Hepatocyte (in vitro differentiated cells): Measurements from ENCODE around the gene LHFPL2. TPM values are rescaled to one million over a fixed set of nuclear protein-coding genes. Genes with fewer than 3 reads are reported as not detected.

ENCODE experiments used
- DNase-seq: peaks from one replicate; pipeline ENCODE4 v3.0.0-alpha.2; 2016; ENCODE audit warnings: low spot score
- H2AFZ ChIP-seq: fragments of 200-600 bp; sonication (generic); 2 replicates; pipeline ENCODE4 v1.6.0; 2016; ENCODE audit warnings: antibody characterized with exemption, mild to moderate bottlenecking
- H3K27ac ChIP-seq: fragments of 200-600 bp; sonication (generic); 2 replicates; pipeline ENCODE4 v1.5.1; 2016; ENCODE audit warnings: mild to moderate bottlenecking
- H3K27me3 ChIP-seq: fragments of 200-600 bp; sonication (generic); 2 replicates; pipeline ENCODE4 v1.6.1; 2016
- H3K36me3 ChIP-seq: fragments of 200-600 bp; sonication (generic); replicated peaks from 2 replicates; pipeline ENCODE4 v1.5.1; 2016; ENCODE audit warnings: low read depth; ENCODE audit not compliant: insufficient read depth
- H3K4me1 ChIP-seq: fragments of 200-600 bp; sonication (generic); 2 replicates; pipeline ENCODE4 v1.5.1; 2016; ENCODE audit warnings: mild to moderate bottlenecking, moderate library complexity; ENCODE audit not compliant: insufficient read depth
- H3K4me2 ChIP-seq: fragments of 200-600 bp; sonication (generic); 2 replicates; pipeline ENCODE4 v1.6.0; 2016
- H3K4me3 ChIP-seq: fragments of 200-600 bp; sonication (generic); 2 replicates; pipeline ENCODE4 v1.5.1; 2016; ENCODE audit warnings: mild to moderate bottlenecking
- H3K79me2 ChIP-seq: fragments of 200-600 bp; sonication (generic); 2 replicates; pipeline ENCODE4 v1.6.0; 2017; ENCODE audit warnings: mild to moderate bottlenecking
- H3K9me2 ChIP-seq: fragments of 200-600 bp; sonication (generic); replicated peaks from 2 replicates; pipeline ENCODE4 v1.6.0; 2017; ENCODE audit warnings: mild to moderate bottlenecking; ENCODE audit not compliant: insufficient read depth
- H3K9me3 ChIP-seq: fragments of 200-600 bp; sonication (generic); 2 replicates; pipeline ENCODE4 v1.5.1; 2016; ENCODE audit warnings: low read depth, mild to moderate bottlenecking
- H4K20me1 ChIP-seq: fragments of 200-600 bp; sonication (generic); 2 replicates; pipeline ENCODE4 v1.6.0; 2016; ENCODE audit warnings: mild to moderate bottlenecking; ENCODE audit not compliant: insufficient read depth, poor library complexity, severe bottlenecking
- CTCF ChIP-seq: fragments of 200-600 bp; sonication (generic); IDR thresholded peaks from 2 replicates; pipeline ENCODE4 v1.5.1; 2016; ENCODE audit warnings: antibody characterized with exemption, mild to moderate bottlenecking; ENCODE audit not compliant: poor library complexity
- EZH2 ChIP-seq: fragments of 200-600 bp; sonication (generic); IDR thresholded peaks from 2 replicates; pipeline ENCODE4 v1.6.1; 2016; ENCODE audit warnings: antibody characterized with exemption, mild to moderate bottlenecking, borderline replicate concordance
- EZH2phosphoT487 ChIP-seq: fragments of 200-600 bp; sonication (generic); IDR thresholded peaks from one replicate; pipeline ENCODE4 v1.6.1; 2018; ENCODE audit warnings: antibody characterized with exemption, mild to moderate bottlenecking, low read depth, moderate library complexity; ENCODE audit not compliant: unreplicated experiment, severe bottlenecking
- WGBS: methylation state at CpG from one replicate; pipeline ENCODE4 v1.1.6; 2016; ENCODE audit warnings: low lambda C conversion rate; ENCODE audit errors: missing lambda C conversion rate; 5-methylcytosine and 5-hydroxymethylcytosine counted together
- polyA plus RNA-seq: library from polyadenylated mRNA; unstranded; fragments of >200 nt; fragmentation: Nextera tagmentation; extraction: Ambion mirVana; gene quantifications from 2 replicates; pipeline ENCODE4 v1.2.1, GENCODE V29; 2016
- total RNA-seq: library from RNA; depleted of rRNA; stranded (reverse); fragments of >200 nt; gene quantifications from 2 replicates; pipeline ENCODE4 v1.2.3, GENCODE V29; 2014

LHFPL2 gene
- total and polyA plus RNA-seq, 2 experiments from 2014 or later = 15.6 to 39.9 TPM

DNA sequence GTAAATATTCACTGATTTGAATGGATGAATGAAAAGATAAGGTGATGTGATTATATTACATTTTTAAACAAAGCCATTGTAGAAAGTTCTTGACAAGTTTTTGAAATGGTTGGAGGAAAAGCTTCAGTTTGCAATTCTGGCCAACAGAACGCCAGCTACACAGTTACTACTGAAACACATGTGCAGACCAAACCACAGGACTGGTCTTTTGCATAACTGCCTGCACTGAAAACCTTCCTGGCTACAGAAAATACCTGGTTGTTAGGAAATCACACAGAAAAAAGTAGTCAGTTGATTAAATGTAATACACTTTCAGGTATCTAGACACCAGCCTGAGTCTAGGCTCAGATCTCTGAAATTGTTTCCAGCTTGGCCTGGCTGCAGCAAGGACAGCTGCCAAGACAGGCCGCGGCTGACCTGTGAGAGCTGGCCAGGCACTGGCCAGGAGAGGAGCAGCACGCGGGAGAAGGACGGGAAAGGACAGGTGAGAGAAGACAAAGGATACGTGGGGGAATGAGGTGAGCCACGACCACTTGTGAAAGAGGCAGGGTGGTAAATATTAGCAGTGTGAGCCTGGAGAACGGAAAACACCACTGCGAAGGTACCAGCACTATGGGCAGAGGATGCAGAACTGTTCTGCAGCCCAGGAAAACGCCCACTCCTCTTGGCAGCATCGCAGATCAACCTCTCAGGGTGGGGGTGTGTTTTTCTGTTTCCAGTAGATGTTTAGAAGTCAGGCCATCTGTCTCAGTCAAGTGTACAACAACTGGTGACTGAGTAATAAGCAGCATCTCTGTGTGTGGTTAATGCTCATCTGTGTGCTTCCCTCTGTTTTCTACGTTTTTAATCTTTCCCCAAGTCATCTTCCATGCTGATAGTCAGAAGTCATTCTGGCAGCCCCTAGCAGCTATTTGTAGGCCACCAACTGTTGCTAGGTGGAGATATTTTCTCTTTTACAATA, 150.7 kb downstream of the LHFPL2 start:
- H3K79me2 ChIP-seq = peaks cover 77% of the 10 kb centered on the region
- WGBS = 86% methylated on average over 13 of the region's 13 CpGs
- no peaks in the 10 kb centered on the region for H3K9me3 ChIP-seq
- H4K20me1 ChIP-seq = peaks cover 3% of the 10 kb centered on the region
- no peaks in the 10 kb centered on the region for H3K9me2 ChIP-seq
- no peak overlapping the region for H3K4me2 ChIP-seq
- TF ChIP-seq EZH2 (no peak), EZH2phosphoT487 (no peak)
- DNase-seq = no peak
- no peaks in the 10 kb centered on the region for H3K36me3 ChIP-seq
- H2AFZ ChIP-seq = no peak overlapping the region
- H3K27ac ChIP-seq = no peak overlapping the region
- H3K4me1 ChIP-seq = peaks cover 30% of the 10 kb centered on the region
- H3K27me3 ChIP-seq = no peaks in the 10 kb centered on the region
- no peak overlapping the region for H3K4me3 ChIP-seq

DNA sequence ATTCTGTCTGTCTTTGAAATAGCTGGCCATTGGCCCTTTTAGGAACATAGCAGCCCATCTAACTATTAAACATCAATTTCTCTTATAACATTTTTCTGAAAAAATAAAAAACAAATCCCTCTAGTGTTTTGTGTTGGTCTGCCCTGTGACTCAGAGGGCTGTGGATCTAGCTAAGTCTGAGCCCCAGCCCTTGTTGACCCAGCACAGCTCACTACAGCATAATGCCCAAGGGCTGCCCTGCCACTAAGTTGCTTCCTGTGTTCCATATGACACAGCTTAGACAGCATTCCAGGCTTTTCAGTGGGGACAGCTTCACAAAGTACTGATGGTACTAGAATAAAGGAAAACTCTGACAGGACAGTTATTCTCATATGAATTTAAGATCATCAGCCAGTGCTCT, 152.2 kb downstream of the LHFPL2 start:
- Histone ChIP-seq H3K79me2 (peaks cover 85% of the 10 kb centered on the region), H3K27me3 (no peaks in the 10 kb centered on the region), H3K9me2 (no peaks in the 10 kb centered on the region), H3K9me3 (no peaks in the 10 kb centered on the region), H2AFZ (no peak overlapping the region), H3K4me3 (no peak overlapping the region), H3K36me3 (no peaks in the 10 kb centered on the region), H3K4me2 (no peak overlapping the region), H4K20me1 (peaks cover 3% of the 10 kb centered on the region), H3K27ac (no peak overlapping the region), H3K4me1 (peaks cover 21% of the 10 kb centered on the region)
- TF ChIP-seq EZH2phosphoT487 (no peak), EZH2 (no peak)
- peak; percentile 30 for DNase-seq

GRCh38 chr5:78495800-78496199, 152.8 kb downstream of the LHFPL2 start:
- no peaks in the 10 kb centered on the region for H3K36me3 ChIP-seq
- peaks cover 20% of the 10 kb centered on the region for H3K4me1 ChIP-seq
- H3K27ac ChIP-seq = no peak overlapping the region
- H3K79me2 ChIP-seq = peaks cover 80% of the 10 kb centered on the region
- no peaks in the 10 kb centered on the region for H3K9me2 ChIP-seq
- no peaks in the 10 kb centered on the region for H3K27me3 ChIP-seq
- 71% methylated on average over 6 of the region's 6 CpGs for WGBS
- no peak overlapping the region for H2AFZ ChIP-seq
- peaks cover 3% of the 10 kb centered on the region for H4K20me1 ChIP-seq
- TF ChIP-seq EZH2phosphoT487 (no peak), CTCF (no peak), EZH2 (no peak)
- H3K4me2 ChIP-seq = no peak overlapping the region
- H3K9me3 ChIP-seq = no peaks in the 10 kb centered on the region
- no peak overlapping the region for H3K4me3 ChIP-seq
- no peak for DNase-seq

- DNase-seq = no peak
- no peak overlapping the region for H3K4me3 ChIP-seq
- H2AFZ ChIP-seq = no peak overlapping the region
- peaks cover 65% of the 10 kb centered on the region for H3K79me2 ChIP-seq
- H3K36me3 ChIP-seq = no peaks in the 10 kb centered on the region
- no peak overlapping the region for H3K27ac ChIP-seq
- TF ChIP-seq EZH2 (no peak), EZH2phosphoT487 (no peak), CTCF (no peak)
- peaks cover 6% of the 10 kb centered on the region for H3K4me1 ChIP-seq
- H3K9me2 ChIP-seq = no peaks in the 10 kb centered on the region
- 99% methylated on average over 7 of the region's 7 CpGs for WGBS
- no peaks in the 10 kb centered on the region for H3K27me3 ChIP-seq
- H4K20me1 ChIP-seq = peaks cover 3% of the 10 kb centered on the region
- H3K9me3 ChIP-seq = no peaks in the 10 kb centered on the region
- no peak overlapping the region for H3K4me2 ChIP-seq
These were observed 155.9 kb downstream of the LHFPL2 start for GRCh38 chr5:78492650-78493049.
